Breast epithelium (tissue), 4 donors: ENCODE results near the gene DISP3. TPM values are rescaled to one million over a fixed set of nuclear protein-coding genes. Genes with fewer than 3 reads are reported as not detected.
A peak's percentile ranks its signal among the peaks of the same experiment; 100 is the strongest.

ENCODE experiments used
- DNase-seq, 2 donors: peaks; one replicate each; pipeline ENCODE4 v3.0.0-alpha.2; 2019; ENCODE audit warnings: low spot score in 2 of 2
- H3K27ac ChIP-seq, 2 donors: fragments of 200-600 bp; sonication (generic) in 1 of 2; one replicate each; pipeline ENCODE4 v1.5.1; 2016 to 2019; ENCODE audit warnings: mild to moderate bottlenecking in 1 of 2
- H3K27me3 ChIP-seq, 2 donors: fragments of 200-600 bp; sonication (generic) in 1 of 2; one replicate each; pipeline versions ENCODE4 v1.5.1 to v1.6.0; 2017 to 2019; ENCODE audit warnings: control low read depth in 1 of 2, mild to moderate bottlenecking in 1 of 2
- H3K36me3 ChIP-seq: fragments of 200-600 bp; one replicate; pipeline ENCODE4 v1.5.1; 2019
- H3K4me1 ChIP-seq, 2 donors: fragments of 200-600 bp; sonication (generic); one replicate each; pipeline ENCODE4 v1.5.1; 2016 to 2019; ENCODE audit warnings: control low read depth in 1 of 2
- H3K4me3 ChIP-seq, 3 donors: fragments of 200-600 bp; sonication (generic); 1 replicate in 2 of 3; 2 replicates in 1 of 3; pipeline ENCODE4 v1.5.1; 2016 to 2019; ENCODE audit warnings: mild to moderate bottlenecking in 3 of 3, moderate library complexity in 2 of 3
- H3K9me3 ChIP-seq, 2 donors: fragments of 200-600 bp; sonication (generic) in 1 of 2; one replicate each; pipeline ENCODE4 v1.5.1; 2016 to 2019; ENCODE audit warnings: control low read depth in 1 of 2
- POLR2A ChIP-seq: fragments of 450-650 bp; IDR thresholded peaks from one replicate; pipeline ENCODE4 v1.6.1; 2016; ENCODE audit warnings: antibody characterized with exemption, mild to moderate bottlenecking, moderate library complexity
- POLR2AphosphoS5 ChIP-seq, 3 donors: sonication (generic); formaldehyde crosslinking; IDR thresholded peaks; one replicate each; pipeline ENCODE4 v1.6.1; 2017; ENCODE audit warnings: antibody characterized with exemption in 3 of 3
- intact Hi-C: fragments of 100-400 bp; cut with DNase I; formaldehyde crosslinking; loops from one replicate; pipeline ENCODE4 v1.15.1; 2023; ENCODE audit warnings: low total_unique reads
- total RNA-seq, 3 donors: library from RNA; depleted of rRNA; stranded (reverse); fragments of >200 nt; gene quantifications; one replicate each; pipeline ENCODE4 v1.1.0, GENCODE V29; 2016
- TF ChIP-seq, protein P1 (sequence below), 3 donors: fragments of 450-650 bp; IDR thresholded peaks; one replicate each; pipeline ENCODE4 v1.5.1; 2016 to 2017; ENCODE audit warnings: antibody characterized with exemption in 3 of 3, mild to moderate bottlenecking in 3 of 3, moderate library complexity in 3 of 3

DISP3 gene
- total RNA-seq, 3 donors from 2014 or later = 0.88 TPM; not detected in 2

GRCh38 chr1:11466416-11466815 is 12.5 kb upstream of the DISP3 start:
- H3K36me3 ChIP-seq = no peaks in the 10 kb centered on the region
- H3K27ac ChIP-seq = no peak overlapping the region
- no peak for TF ChIP-seq POLR2A
- TF ChIP-seq, protein P1, sequence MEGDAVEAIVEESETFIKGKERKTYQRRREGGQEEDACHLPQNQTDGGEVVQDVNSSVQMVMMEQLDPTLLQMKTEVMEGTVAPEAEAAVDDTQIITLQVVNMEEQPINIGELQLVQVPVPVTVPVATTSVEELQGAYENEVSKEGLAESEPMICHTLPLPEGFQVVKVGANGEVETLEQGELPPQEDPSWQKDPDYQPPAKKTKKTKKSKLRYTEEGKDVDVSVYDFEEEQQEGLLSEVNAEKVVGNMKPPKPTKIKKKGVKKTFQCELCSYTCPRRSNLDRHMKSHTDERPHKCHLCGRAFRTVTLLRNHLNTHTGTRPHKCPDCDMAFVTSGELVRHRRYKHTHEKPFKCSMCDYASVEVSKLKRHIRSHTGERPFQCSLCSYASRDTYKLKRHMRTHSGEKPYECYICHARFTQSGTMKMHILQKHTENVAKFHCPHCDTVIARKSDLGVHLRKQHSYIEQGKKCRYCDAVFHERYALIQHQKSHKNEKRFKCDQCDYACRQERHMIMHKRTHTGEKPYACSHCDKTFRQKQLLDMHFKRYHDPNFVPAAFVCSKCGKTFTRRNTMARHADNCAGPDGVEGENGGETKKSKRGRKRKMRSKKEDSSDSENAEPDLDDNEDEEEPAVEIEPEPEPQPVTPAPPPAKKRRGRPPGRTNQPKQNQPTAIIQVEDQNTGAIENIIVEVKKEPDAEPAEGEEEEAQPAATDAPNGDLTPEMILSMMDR (IDR thresholded peaks at IDR 0.05) = no peak
- no peak for TF ChIP-seq POLR2AphosphoS5 (IDR thresholded peaks at IDR 0.05)
- intact Hi-C loops = no loop called here
- H3K27me3 ChIP-seq = peaks cover 0 to 9% of the 10 kb centered on the region in 2 donors
- H3K4me1 ChIP-seq = no peaks in the 10 kb centered on the region
- DNase-seq = peak in 1 of 2 donors; percentile 48
- no peaks in the 10 kb centered on the region for H3K9me3 ChIP-seq
- H3K4me3 ChIP-seq = no peak overlapping the region

- intact Hi-C loops = no loop called here
- no peak overlapping the region for H3K4me3 ChIP-seq
- no peaks in the 10 kb centered on the region for H3K36me3 ChIP-seq
- no peaks in the 10 kb centered on the region for H3K9me3 ChIP-seq
- no peak for TF ChIP-seq POLR2A
- TF ChIP-seq, protein P1 (IDR thresholded peaks at IDR 0.05) = no peak
- no peak for TF ChIP-seq POLR2AphosphoS5 (IDR thresholded peaks at IDR 0.05)
- H3K27ac ChIP-seq = no peak overlapping the region
- H3K27me3 ChIP-seq = no peaks in the 10 kb centered on the region
- no peaks in the 10 kb centered on the region for H3K4me1 ChIP-seq
- DNase-seq = no peak
Observed at GRCh38 chr1:11468878-11469277, 10.1 kb upstream of the DISP3 start.

DNA sequence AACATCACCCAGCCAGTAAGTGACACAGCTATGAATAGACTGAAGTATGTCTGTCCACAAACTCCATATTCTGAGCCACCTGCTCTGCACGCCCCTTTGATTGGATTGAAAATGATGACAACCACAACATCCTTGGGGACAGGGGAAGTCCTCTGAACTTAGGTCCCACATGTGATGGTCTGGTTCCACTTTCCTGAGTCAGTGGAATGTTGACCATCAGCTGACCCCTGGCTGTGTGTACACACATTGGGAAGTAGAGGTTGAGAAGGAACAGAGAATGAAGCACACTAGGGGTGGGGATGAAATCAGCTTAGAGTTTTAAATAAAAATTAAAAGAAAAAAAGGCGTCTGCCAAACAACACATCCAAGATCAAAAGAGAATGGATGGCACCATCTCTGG is 8.0 kb upstream of the DISP3 start:
- Histone ChIP-seq H3K27me3 (peaks cover 0 to under 1% of the 10 kb centered on the region in 2 donors), H3K36me3 (no peaks in the 10 kb centered on the region), H3K4me1 (no peaks in the 10 kb centered on the region), H3K27ac (no peak overlapping the region), H3K4me3 (no peak overlapping the region), H3K9me3 (no peaks in the 10 kb centered on the region)
- DNase-seq = no peak
- TF ChIP-seq POLR2AphosphoS5 (IDR thresholded peaks at IDR 0.05) = no peak
- TF ChIP-seq, protein P1 (IDR thresholded peaks at IDR 0.05) = no peak
- TF ChIP-seq POLR2A = no peak
- intact Hi-C loops = no loop called here

GRCh38 chr1:11471473-11471872 is 7.5 kb upstream of the DISP3 start:
- H3K36me3 ChIP-seq = no peaks in the 10 kb centered on the region
- intact Hi-C loops = no loop called here
- TF ChIP-seq POLR2A (no peak), POLR2AphosphoS5 (IDR thresholded peaks at IDR 0.05) (no peak)
- TF ChIP-seq, protein P1 (IDR thresholded peaks at IDR 0.05) = no peak
- no peaks in the 10 kb centered on the region for H3K9me3 ChIP-seq
- H3K4me1 ChIP-seq = no peaks in the 10 kb centered on the region
- H3K27me3 ChIP-seq = peaks cover 0 to 6% of the 10 kb centered on the region in 2 donors
- H3K4me3 ChIP-seq = no peak overlapping the region
- no peak overlapping the region for H3K27ac ChIP-seq
- no peak for DNase-seq

GRCh38 chr1:11472284-11472683 is 6.7 kb upstream of the DISP3 start:
- intact Hi-C loops = no loop called here
- Histone ChIP-seq H3K9me3 (no peaks in the 10 kb centered on the region), H3K27me3 (peaks cover 0 to 8% of the 10 kb centered on the region in 2 donors), H3K4me3 (no peak overlapping the region), H3K36me3 (no peaks in the 10 kb centered on the region), H3K4me1 (no peaks in the 10 kb centered on the region), H3K27ac (no peak overlapping the region)
- DNase-seq = no peak
- TF ChIP-seq POLR2AphosphoS5 (IDR thresholded peaks at IDR 0.05) (no peak), POLR2A (no peak)
- TF ChIP-seq, protein P1 (IDR thresholded peaks at IDR 0.05) = no peak
